ENCODE data around the gene RNASE13. TPM values are rescaled to one million over a fixed set of nuclear protein-coding genes. Genes with fewer than 3 reads are reported as not detected.

The RNASE13 gene
- total RNA-seq, 1 experiment from 2014 or later: not detected

GRCh38 chr14:20998674-20999366 is 35.8 kb downstream of the RNASE13 start, which contains the start of gene SLC39A2:
Gene SLC39A2 (plus strand): TSS chr14:20999293. CDS start chr14:20999447, 154 bp downstream.
- CTCF ChIA-PET: interaction anchor here (0.6 to 1.9 kb wide), 4 partner anchors 16 to 106 kb away, joined by 3 to 9 read pairs (median 4); no protein-coding TSS in a partner anchor
- TF ChIP-seq CTCF (conservative IDR thresholded peaks at IDR 0.05) (no peak), EZH2 (IDR thresholded peaks at IDR 0.05; ENCODE audit: low read depth) (no peak)
- Histone ChIP-seq H3F3A (ENCODE audit: insufficient read depth, low read depth) (peaks cover 13% of the 10 kb centered on the region; the same call in 1 of the 2 replicates), H3K27ac (peak within 1 kb of the TSS; percentile 68), H2AFZ (no peak within 1 kb of the TSS), H4K20me1 (ENCODE audit: insufficient read depth) (no peaks in the 10 kb centered on the region), H3K27me3 (ENCODE audit: insufficient read depth, low read depth) (no peaks in the 10 kb centered on the region), H3K9me2 (ENCODE audit: insufficient read depth) (no peaks in the 10 kb centered on the region), H3K9me3 (ENCODE audit: insufficient read depth, low read depth) (no peaks in the 10 kb centered on the region), H3K4me3 (no peak within 1 kb of the TSS), H3K79me2 (ENCODE audit: low read depth) (no peaks in the 10 kb centered on the region), H3K4me2 (peak within 1 kb of the TSS; percentile 47), H3K4me1 (replicated peaks; ENCODE audit: insufficient read depth) (peaks cover 20% of the 10 kb centered on the region), H3K36me3 (ENCODE audit: low read depth) (no peaks in the 10 kb centered on the region)
- BruUV-seq (replicated peaks): no TSS peak
- intact Hi-C loops (cut with micrococcal nuclease; ENCODE audit: unreplicated experiment): loop anchor here (2.0 to 5.0 kb wide), 2 partner anchors 28 to 367 kb away; no protein-coding TSS in a partner anchor
- DNase-seq: peak; percentile 64 to 76
- POLR2A ChIA-PET (ENCODE audit: unreplicated experiment): interaction anchor here (0.7 kb wide), 1 partner anchor 11 kb away, joined by 3 read pairs; no protein-coding TSS in a partner anchor

GRCh38 chr14:20998139-20998538 is 36.5 kb downstream of the RNASE13 start:
- Histone ChIP-seq H4K20me1 (ENCODE audit: insufficient read depth) (no peaks in the 10 kb centered on the region), H3K4me3 (no peak overlapping the region), H3K27ac (peak overlapping the region; percentile 68), H3K4me2 (peak overlapping the region; percentile 47), H2AFZ (no peak overlapping the region), H3K9me2 (ENCODE audit: insufficient read depth) (no peaks in the 10 kb centered on the region), H3K9me3 (ENCODE audit: insufficient read depth, low read depth) (no peaks in the 10 kb centered on the region), H3K36me3 (ENCODE audit: low read depth) (no peaks in the 10 kb centered on the region), H3K27me3 (ENCODE audit: insufficient read depth, low read depth) (no peaks in the 10 kb centered on the region), H3F3A (ENCODE audit: insufficient read depth, low read depth) (peaks cover 13% of the 10 kb centered on the region; the same call in 1 of the 2 replicates), H3K4me1 (replicated peaks; ENCODE audit: insufficient read depth) (peaks cover 20% of the 10 kb centered on the region), H3K79me2 (ENCODE audit: low read depth) (no peaks in the 10 kb centered on the region)
- BruUV-seq (replicated peaks): no TSS peak
- no peak for TF ChIP-seq EZH2 (IDR thresholded peaks at IDR 0.05; ENCODE audit: low read depth)
- no peak for TF ChIP-seq CTCF (conservative IDR thresholded peaks at IDR 0.05)
- intact Hi-C loops (cut with micrococcal nuclease; ENCODE audit: unreplicated experiment): loop anchor here (2.0 to 5.0 kb wide), 2 partner anchors 27 to 366 kb away; no protein-coding TSS in a partner anchor
- CTCF ChIA-PET: interaction anchor here (1.9 kb wide), 1 partner anchor 27 kb away, joined by 9 read pairs; no protein-coding TSS in a partner anchor
- POLR2A ChIA-PET (ENCODE audit: unreplicated experiment): interaction anchor here (0.7 kb wide), 1 partner anchor 11 kb away, joined by 3 read pairs; no protein-coding TSS in a partner anchor
- peak; percentile 17 to 61 for DNase-seq

- intact Hi-C loops (cut with micrococcal nuclease; ENCODE audit: unreplicated experiment): loop anchor here (5.0 kb wide), 1 partner anchor 365 kb away; no protein-coding TSS in a partner anchor
- no peak overlapping the region for H3K4me3 ChIP-seq
- no peak overlapping the region for H2AFZ ChIP-seq
- POLR2A ChIA-PET (ENCODE audit: unreplicated experiment): no interaction called here
- peak overlapping the region; percentile 47; the same call in 1 of the 2 replicates for H3K4me2 ChIP-seq
- H4K20me1 ChIP-seq (ENCODE audit: insufficient read depth): no peaks in the 10 kb centered on the region
- no peak for DNase-seq
- no peaks in the 10 kb centered on the region for H3K79me2 ChIP-seq (ENCODE audit: low read depth)
- BruUV-seq (replicated peaks): no TSS peak
- no peak overlapping the region for H3K27ac ChIP-seq
- CTCF ChIA-PET: no interaction called here
- H3K9me3 ChIP-seq (ENCODE audit: insufficient read depth, low read depth): no peaks in the 10 kb centered on the region
- no peaks in the 10 kb centered on the region for H3K9me2 ChIP-seq (ENCODE audit: insufficient read depth)
- peaks cover 20% of the 10 kb centered on the region for H3K4me1 ChIP-seq (replicated peaks; ENCODE audit: insufficient read depth)
- H3F3A ChIP-seq (ENCODE audit: insufficient read depth, low read depth): peaks cover 13% of the 10 kb centered on the region; the same call in 1 of the 2 replicates
- peaks cover 2% of the 10 kb centered on the region; the same call in 1 of the 2 replicates for H3K36me3 ChIP-seq (ENCODE audit: low read depth)
- TF ChIP-seq EZH2 (IDR thresholded peaks at IDR 0.05; ENCODE audit: low read depth) (no peak), CTCF (conservative IDR thresholded peaks at IDR 0.05) (no peak)
- H3K27me3 ChIP-seq (ENCODE audit: insufficient read depth, low read depth): no peaks in the 10 kb centered on the region
Observed at GRCh38 chr14:20997564-20997963, 37.0 kb downstream of the RNASE13 start.

All from PC-9 (cell line).